SJSA1 (cell line): ENCODE results near the gene TSPEAR. TPM values are rescaled to one million over a fixed set of nuclear protein-coding genes. Genes with fewer than 3 reads are reported as not detected.
A peak's percentile ranks its signal among the peaks of the same experiment; 100 is the strongest.
"Not testable (repeated sequence)": the region's sequence is repeated elsewhere in the genome, so short reads cannot be mapped to it uniquely, and the experiment has no call there.

ENCODE experiments used
- DNase-seq, 2 experiments: peaks; one replicate each; pipeline ENCODE4 v3.0.0-alpha.2; 2015 to 2020; ENCODE audit warnings: low spot score in 2 of 2, low read depth in 1 of 2
- H3K27ac ChIP-seq: fragments of 250-450 bp; sonication (Bioruptor Pico); 2 replicates; pipeline ENCODE4 v1.5.1; 2020; ENCODE audit warnings: mild to moderate bottlenecking, moderate library complexity
- H3K27me3 ChIP-seq: fragments of 250-450 bp; sonication (Bioruptor Pico); replicated peaks from 2 replicates; pipeline ENCODE4 v1.5.1; 2020; ENCODE audit warnings: mild to moderate bottlenecking, moderate library complexity
- H3K36me3 ChIP-seq: fragments of 250-450 bp; sonication (Bioruptor Pico); 2 replicates; pipeline ENCODE4 v1.5.1; 2020; ENCODE audit warnings: mild to moderate bottlenecking
- H3K4me1 ChIP-seq: fragments of 250-450 bp; sonication (Bioruptor Pico); replicated peaks from 2 replicates; pipeline ENCODE4 v1.6.1; 2021; ENCODE audit warnings: mild to moderate bottlenecking
- H3K4me3 ChIP-seq: fragments of 250-450 bp; sonication (Bioruptor Pico); 2 replicates; pipeline ENCODE4 v1.5.1; 2020; ENCODE audit warnings: mild to moderate bottlenecking
- H3K9me3 ChIP-seq: fragments of 250-450 bp; sonication (Bioruptor Pico); replicated peaks from 2 replicates; pipeline ENCODE4 v1.5.1; 2020; ENCODE audit warnings: mild to moderate bottlenecking
- total RNA-seq: library from RNA; depleted of rRNA; stranded (reverse); fragments of >200 nt; shearing (Covaris generic); gene quantifications from 2 replicates; pipeline ENCODE4 v1.2.3, GENCODE V29; 2014

Gene TSPEAR
- total RNA-seq, 1 experiment from 2014 or later, result not detected

- Histone ChIP-seq H3K27me3 (peaks cover 8% of the 10 kb centered on the region; the same call in 1 of the 2 replicates), H3K9me3 (no peaks in the 10 kb centered on the region; the same call in 1 of the 2 replicates)
Measured at GRCh38 chr21:44649521-44650100, 61.8 kb downstream of the TSPEAR start.

DNA sequence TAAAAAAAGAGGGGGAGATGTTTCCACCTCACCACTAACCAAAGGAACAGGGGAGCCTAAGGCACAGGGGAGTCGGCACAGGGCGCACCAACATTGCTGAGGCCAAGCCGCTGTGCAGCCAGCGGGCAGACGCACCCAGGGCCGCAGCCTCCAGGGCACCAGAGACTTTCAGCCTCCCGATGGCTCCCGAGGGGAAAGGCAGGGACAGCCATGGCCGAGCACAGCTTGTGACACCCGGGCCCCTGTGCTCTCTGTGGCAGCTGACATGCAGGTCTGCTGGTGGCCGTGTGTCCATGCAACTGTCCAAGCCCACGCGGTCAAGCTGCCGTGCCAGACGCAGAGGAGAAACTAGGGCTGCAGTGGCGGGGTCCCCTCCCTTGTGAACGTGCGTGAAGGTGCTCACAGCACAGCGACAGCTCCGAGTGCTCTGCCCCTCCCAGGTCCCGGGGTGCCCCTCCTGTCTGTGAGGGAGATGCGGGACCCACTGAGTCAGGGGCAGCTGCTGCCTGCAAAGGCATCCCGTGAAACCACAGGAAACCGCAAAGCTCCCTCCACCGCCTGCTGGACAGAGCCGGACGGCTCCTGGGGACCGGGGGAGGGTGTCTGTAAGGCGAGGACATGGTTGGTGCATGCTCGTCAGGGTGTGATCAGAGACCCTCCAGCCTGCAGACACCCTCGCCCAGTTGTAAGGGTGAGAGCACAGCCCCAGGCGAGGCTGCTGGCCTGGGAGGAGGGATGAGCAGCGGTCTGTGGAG is 62.6 kb downstream of the TSPEAR start:
- H3K4me3 ChIP-seq, result no peak overlapping the region
- H3K36me3 ChIP-seq, result no peaks in the 10 kb centered on the region
- no peaks in the 10 kb centered on the region; the same call in 1 of the 2 replicates for H3K9me3 ChIP-seq
- H3K27ac ChIP-seq, result no peak overlapping the region
- H3K27me3 ChIP-seq, result peaks cover 8% of the 10 kb centered on the region; the same call in 1 of the 2 replicates
- H3K4me1 ChIP-seq, result no peaks in the 10 kb centered on the region
- DNase-seq, result no peak

More at GRCh38 chr21:44649521-44650100, 61.8 kb downstream of the TSPEAR start:
- Histone ChIP-seq H3K36me3 (no peaks in the 10 kb centered on the region), H3K4me3 (no peak overlapping the region), H3K27ac (no peak overlapping the region), H3K4me1 (no peaks in the 10 kb centered on the region)
- DNase-seq, result no peak

DNA sequence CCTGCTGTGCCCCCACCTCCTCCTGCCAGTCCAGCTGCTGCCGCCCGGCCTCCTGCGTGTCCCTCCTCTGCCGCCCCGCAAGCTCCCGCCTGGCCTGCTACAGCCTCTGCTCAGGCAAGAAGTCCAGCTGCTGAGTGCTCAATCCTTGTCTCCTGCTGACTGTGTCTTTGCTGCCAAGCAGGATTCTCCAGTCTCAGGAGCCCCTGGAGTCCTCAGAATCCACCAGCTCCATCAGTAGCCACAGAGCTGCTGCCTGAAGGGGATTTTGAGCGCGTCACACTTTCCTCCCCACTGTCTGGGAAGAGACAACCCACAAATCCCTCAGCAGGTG is 64.2 kb downstream of the TSPEAR start:
- Histone ChIP-seq H3K9me3 (no peaks in the 10 kb centered on the region; the same call in 1 of the 2 replicates), H3K27ac (no peak overlapping the region)

GRCh38 chr21:44646366-44647221 is 64.8 kb downstream of the TSPEAR start, which contains the start of gene KRTAP10-11:
Gene KRTAP10-11 (plus strand): TSS chr21:44646414. CDS start chr21:44646459, 45 bp downstream.
- H3K4me1 ChIP-seq, H3K27ac ChIP-seq, H3K27me3 ChIP-seq, DNase-seq, H3K4me3 ChIP-seq, H3K36me3 ChIP-seq, H3K9me3 ChIP-seq: not testable (repeated sequence)

More for the DNA sequence above, 64.2 kb downstream of the TSPEAR start:
- DNase-seq, result no peak
- Histone ChIP-seq H3K36me3 (no peaks in the 10 kb centered on the region), H3K4me1 (no peaks in the 10 kb centered on the region), H3K4me3 (no peak overlapping the region), H3K27me3 (0 out of 2 replicates have a peak, but pooled peaks cover 8% of the 10 kb centered on the region)

GRCh38 chr21:44644878-44645277 is 66.5 kb downstream of the TSPEAR start:
- Histone ChIP-seq H3K27me3 (0 out of 2 replicates have a peak, but pooled peaks cover 8% of the 10 kb centered on the region), H3K9me3 (no peaks in the 10 kb centered on the region; the same call in 1 of the 2 replicates), H3K27ac (no peak overlapping the region), H3K36me3 (no peaks in the 10 kb centered on the region), H3K4me3 (no peak overlapping the region), H3K4me1 (no peaks in the 10 kb centered on the region)
- DNase-seq, result no peak

GRCh38 chr21:44643741-44644310 is 67.5 kb downstream of the TSPEAR start:
- Histone ChIP-seq H3K4me1 (no peaks in the 10 kb centered on the region), H3K27ac (no peak overlapping the region), H3K4me3 (no peak overlapping the region), H3K36me3 (no peaks in the 10 kb centered on the region), H3K9me3 (no peaks in the 10 kb centered on the region), H3K27me3 (0 out of 2 replicates have a peak, but pooled peaks cover 5% of the 10 kb centered on the region)
- no peak for DNase-seq

- Histone ChIP-seq H3K4me3 (no peak overlapping the region), H3K9me3 (no peaks in the 10 kb centered on the region), H3K27me3 (no peaks in the 10 kb centered on the region), H3K27ac (no peak overlapping the region), H3K4me1 (no peaks in the 10 kb centered on the region), H3K36me3 (no peaks in the 10 kb centered on the region)
- no peak for DNase-seq
Measured at GRCh38 chr21:44640761-44641160, 70.6 kb downstream of the TSPEAR start.

DNA sequence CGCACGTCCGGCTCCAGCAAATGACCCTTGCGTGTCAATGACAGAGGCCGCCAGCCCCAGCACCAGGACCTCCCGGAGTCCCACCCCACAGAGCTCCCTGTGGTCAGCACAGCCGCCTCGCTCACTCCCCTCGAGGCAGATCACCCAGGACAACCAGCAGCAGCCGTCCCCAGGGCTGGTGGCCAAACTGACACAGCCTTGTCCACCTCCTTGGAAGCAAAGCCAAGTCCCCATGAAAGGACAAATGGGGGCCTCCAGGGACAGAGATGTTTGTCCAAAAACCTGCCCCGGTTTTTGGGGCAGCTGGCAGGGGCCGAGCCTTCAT is 72.1 kb downstream of the TSPEAR start:
- no peak for DNase-seq
- Histone ChIP-seq H3K4me1 (no peaks in the 10 kb centered on the region), H3K27me3 (no peaks in the 10 kb centered on the region), H3K36me3 (no peaks in the 10 kb centered on the region), H3K27ac (no peak overlapping the region), H3K9me3 (no peaks in the 10 kb centered on the region), H3K4me3 (no peak overlapping the region)

GRCh38 chr21:44638506-44639330 is 72.7 kb downstream of the TSPEAR start:
- not testable (repeated sequence) for H3K27ac ChIP-seq, H3K9me3 ChIP-seq, H3K36me3 ChIP-seq, DNase-seq, H3K4me1 ChIP-seq, H3K4me3 ChIP-seq, H3K27me3 ChIP-seq

DNA sequence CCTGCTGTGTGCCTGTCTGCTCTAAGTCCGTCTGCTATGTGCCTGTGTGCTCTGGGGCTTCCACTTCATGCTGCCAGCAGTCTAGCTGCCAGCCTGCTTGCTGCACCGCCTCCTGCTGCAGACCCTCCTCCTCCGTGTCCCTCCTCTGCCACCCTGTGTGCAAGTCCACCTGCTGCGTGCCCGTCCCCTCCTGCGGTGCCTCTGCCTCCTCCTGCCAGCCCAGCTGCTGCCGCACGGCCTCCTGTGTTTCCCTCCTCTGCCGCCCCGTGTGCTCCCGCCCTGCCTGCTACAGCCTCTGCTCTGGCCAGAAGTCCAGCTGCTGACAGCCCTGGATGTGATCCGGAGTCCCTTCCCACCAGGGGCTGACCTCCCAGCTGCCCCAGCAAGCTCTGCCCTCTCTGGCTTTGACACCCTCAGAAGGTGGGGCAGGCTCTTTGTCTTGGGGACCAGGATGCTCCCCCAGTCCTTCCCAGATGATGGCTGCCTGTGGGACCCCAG is 73.5 kb downstream of the TSPEAR start:
- H3K9me3 ChIP-seq, DNase-seq, H3K36me3 ChIP-seq, H3K4me3 ChIP-seq, H3K4me1 ChIP-seq, H3K27me3 ChIP-seq, H3K27ac ChIP-seq: not testable (repeated sequence)

- Histone ChIP-seq H3K4me3 (no peak within 1 kb of the TSS), H3K9me3 (no peaks in the 10 kb centered on the region), H3K4me1 (no peaks in the 10 kb centered on the region), H3K27ac (no peak within 1 kb of the TSS), H3K36me3 (no peaks in the 10 kb centered on the region), H3K27me3 (no peaks in the 10 kb centered on the region)
- peak in 1 of 2 experiments; percentile 40 for DNase-seq
Measured at GRCh38 chr21:44637018-44637850, 74.1 kb downstream of the TSPEAR start, which contains the start of gene KRTAP10-10. Gene KRTAP10-10 (plus strand): TSS chr21:44637356. CDS start chr21:44637418, 62 bp downstream.
